ENCODE measurements around the gene IL6. TPM values are rescaled to one million over a fixed set of nuclear protein-coding genes. Genes with fewer than 3 reads are reported as not detected.

The IL6 gene
- polyA plus RNA-seq, 1 donor from 2014 or later, result not detected

- no peak for TF ChIP-seq EP300 (conservative IDR thresholded peaks at IDR 0.05; ENCODE audit: poor library complexity, severe bottlenecking)
- no peak for TF ChIP-seq REST (IDR thresholded peaks at IDR 0.05; ENCODE audit: borderline replicate concordance)
- no peak for TF ChIP-seq CTCF (IDR thresholded peaks at IDR 0.05; ENCODE audit: poor library complexity, severe bottlenecking)
- no peak for TF ChIP-seq TAF1 (IDR thresholded peaks at IDR 0.05; ENCODE audit: low read depth)
- no peak for TF ChIP-seq MXI1 (conservative IDR thresholded peaks at IDR 0.05; ENCODE audit: poor library complexity, severe bottlenecking)
- TF ChIP-seq POLR2AphosphoS5 (IDR thresholded peaks at IDR 0.05), result no peak
- Histone ChIP-seq H3K79me2 (replicated peaks; ENCODE audit: insufficient read depth, low read length) (no peaks in the 10 kb centered on the region), H3K36me3 (ENCODE audit: insufficient read depth, low read length) (no peaks in the 10 kb centered on the region), H3K9me2 (ENCODE audit: insufficient read depth, low read length) (no peaks in the 10 kb centered on the region), H3K27me3 (ENCODE audit: insufficient read depth, low read depth, low read length) (no peaks in the 10 kb centered on the region), H3K9me3 (ENCODE audit: low read length) (no peaks in the 10 kb centered on the region), H3K27ac (ENCODE audit: low read length) (no peak overlapping the region), H3K4me3 (ENCODE audit: low read length) (no peak overlapping the region), H3F3A (ENCODE audit: insufficient read depth, low read length, poor library complexity, severe bottlenecking) (no peaks in the 10 kb centered on the region), H4K20me1 (ENCODE audit: insufficient read depth) (no peaks in the 10 kb centered on the region), H2AFZ (ENCODE audit: low read depth, low read length) (no peak overlapping the region), H3K9ac (ENCODE audit: low read length) (no peak overlapping the region), H3K4me2 (ENCODE audit: low read length) (no peak overlapping the region)
These were observed 5.9 kb upstream of the IL6 start for GRCh38 chr7:22720791-22721786.

- Histone ChIP-seq H2AFZ (ENCODE audit: low read depth, low read length) (no peak overlapping the region), H3K79me2 (replicated peaks; ENCODE audit: insufficient read depth, low read length) (no peaks in the 10 kb centered on the region), H3K9me3 (ENCODE audit: low read length) (no peaks in the 10 kb centered on the region), H3K9ac (ENCODE audit: low read length) (no peak overlapping the region), H3K27me3 (ENCODE audit: insufficient read depth, low read depth, low read length) (no peaks in the 10 kb centered on the region), H3K4me3 (ENCODE audit: low read length) (no peak overlapping the region), H3K4me2 (ENCODE audit: low read length) (no peak overlapping the region), H3K36me3 (ENCODE audit: insufficient read depth, low read length) (no peaks in the 10 kb centered on the region), H4K20me1 (ENCODE audit: insufficient read depth) (no peaks in the 10 kb centered on the region), H3K9me2 (ENCODE audit: insufficient read depth, low read length) (no peaks in the 10 kb centered on the region), H3F3A (ENCODE audit: insufficient read depth, low read length, poor library complexity, severe bottlenecking) (no peaks in the 10 kb centered on the region), H3K27ac (ENCODE audit: low read length) (no peak overlapping the region)
- TF ChIP-seq REST (IDR thresholded peaks at IDR 0.05; ENCODE audit: borderline replicate concordance), result no peak
- no peak for TF ChIP-seq EZH2 (IDR thresholded peaks at IDR 0.05; ENCODE audit: borderline replicate concordance, insufficient read depth, low read length, poor library complexity, severe bottlenecking)
- TF ChIP-seq CTCF (IDR thresholded peaks at IDR 0.05; ENCODE audit: poor library complexity, severe bottlenecking), result no peak
- TF ChIP-seq SMC3 (conservative IDR thresholded peaks at IDR 0.05; ENCODE audit: poor library complexity), result no peak
- TF ChIP-seq RAD21 (conservative IDR thresholded peaks at IDR 0.05), result no peak
- TF ChIP-seq TAF1 (IDR thresholded peaks at IDR 0.05; ENCODE audit: low read depth), result no peak
- no peak for TF ChIP-seq MXI1 (conservative IDR thresholded peaks at IDR 0.05; ENCODE audit: poor library complexity, severe bottlenecking)
- no peak for TF ChIP-seq EP300 (conservative IDR thresholded peaks at IDR 0.05; ENCODE audit: poor library complexity, severe bottlenecking)
- no peak for TF ChIP-seq POLR2AphosphoS5 (IDR thresholded peaks at IDR 0.05)
These were observed 4.3 kb upstream of the IL6 start for GRCh38 chr7:22722536-22723180.

All from neural cell (in vitro differentiated cells).